Dermis microvascular lymphatic vessel endothelial cell (primary cell): ENCODE results near the gene TMEM164. TPM values are rescaled to one million over a fixed set of nuclear protein-coding genes. Genes with fewer than 3 reads are reported as not detected.
A peak's percentile ranks its signal among the peaks of the same experiment; 100 is the strongest.

Experiments
- DNase-seq, 2 donors: peaks; one replicate each; pipeline versions ENCODE4 v3.0.0 to v3.0.0-alpha.2; 2010; ENCODE audit warnings: low read depth in 2 of 2
- total RNA-seq: library from RNA; depleted of rRNA; stranded (reverse); fragments of >200 nt; gene quantifications from 2 replicates; pipeline ENCODE4 v1.2.1, GENCODE V29; 2014

Gene TMEM164
- total RNA-seq, 1 donor from 2014 or later = 13.6 TPM

- no peak for DNase-seq
Measured at GRCh38 chrX:110066488-110067225, 63.7 kb downstream of the TMEM164 start.

- DNase-seq = no peak
Measured at GRCh38 chrX:110070970-110071369, 68.1 kb downstream of the TMEM164 start.

- no peak for DNase-seq
Measured at GRCh38 chrX:110081320-110081719, 78.4 kb downstream of the TMEM164 start.

- DNase-seq = peak; percentile 20 to 69
Measured at GRCh38 chrX:110081740-110082139, 78.8 kb downstream of the TMEM164 start.

GRCh38 chrX:110082161-110082560, 79.2 kb downstream of the TMEM164 start:
- DNase-seq = peak; percentile 24 to 76

- DNase-seq = peak in 1 of 2 donors; percentile 1
Measured at GRCh38 chrX:110086162-110086915, 83.4 kb downstream of the TMEM164 start.

GRCh38 chrX:110086916-110087484, 84.1 kb downstream of the TMEM164 start:
- DNase-seq = peak in 1 of 2 donors; percentile 72

GRCh38 chrX:110087485-110088356, 84.8 kb downstream of the TMEM164 start:
- DNase-seq = peak in 1 of 2 donors; percentile 77

- DNase-seq = peak in 1 of 2 donors; percentile 3
Measured at GRCh38 chrX:110089656-110090403, 86.9 kb downstream of the TMEM164 start.

- DNase-seq = no peak
Measured at GRCh38 chrX:110097920-110098319, 95.0 kb downstream of the TMEM164 start.

- DNase-seq = no peak
Measured at GRCh38 chrX:110103344-110103743, 100.4 kb downstream of the TMEM164 start.

- DNase-seq = no peak
Measured at GRCh38 chrX:110104078-110104477, 101.2 kb downstream of the TMEM164 start.

GRCh38 chrX:110108381-110108821, 105.5 kb downstream of the TMEM164 start:
- no peak for DNase-seq

GRCh38 chrX:110114260-110114776, 111.4 kb downstream of the TMEM164 start:
- DNase-seq = no peak

GRCh38 chrX:110116066-110116980, 113.4 kb downstream of the TMEM164 start:
- no peak for DNase-seq

- no peak for DNase-seq
Measured at GRCh38 chrX:110118530-110118929, 115.6 kb downstream of the TMEM164 start.

- no peak for DNase-seq
Measured at GRCh38 chrX:110119480-110119879, 116.6 kb downstream of the TMEM164 start.

- no peak for DNase-seq
Measured at GRCh38 chrX:110120025-110120424, 117.1 kb downstream of the TMEM164 start.

GRCh38 chrX:110123331-110123782, 120.4 kb downstream of the TMEM164 start:
- DNase-seq = no peak
